MM.1S (cell line): ENCODE results near the gene KRT2.

Source experiments
- DNase-seq: peaks from one replicate; pipeline ENCODE4 v3.0.0-alpha.2; 2015
- H2AFZ ChIP-seq: fragments of 300-600 bp; sonication (generic); 2 replicates; pipeline ENCODE4 v1.6.0; 2016; ENCODE audit warnings: antibody characterized with exemption, low read length
- H3F3A ChIP-seq: fragments of 300-600 bp; sonication (generic); 2 replicates; pipeline ENCODE4 v1.6.1; 2016; ENCODE audit warnings: mild to moderate bottlenecking, antibody characterized with exemption, low read length, moderate library complexity, mixed read lengths; ENCODE audit not compliant: insufficient read depth
- H3K27ac ChIP-seq: fragments of 300-600 bp; sonication (generic); 2 replicates; pipeline ENCODE4 v1.5.1; 2016; ENCODE audit warnings: mild to moderate bottlenecking, low read length
- H3K27me3 ChIP-seq: fragments of 300-600 bp; sonication (generic); replicated peaks from 2 replicates; pipeline ENCODE4 v1.6.0; 2016; ENCODE audit warnings: low read length; ENCODE audit not compliant: insufficient read depth
- H3K36me3 ChIP-seq: fragments of 300-600 bp; sonication (generic); replicated peaks from 2 replicates; pipeline ENCODE4 v1.6.1; 2016; ENCODE audit warnings: mild to moderate bottlenecking, low read length, mixed read lengths; ENCODE audit not compliant: insufficient read depth
- H3K4me1 ChIP-seq: fragments of 300-600 bp; sonication (generic); 2 replicates; pipeline ENCODE4 v1.6.1; 2016; ENCODE audit warnings: low read length, mixed read lengths
- H3K4me2 ChIP-seq: fragments of 300-600 bp; sonication (generic); 2 replicates; pipeline ENCODE4 v1.6.0; 2016; ENCODE audit warnings: low read depth, low read length
- H3K4me3 ChIP-seq: fragments of 300-600 bp; sonication (generic); 2 replicates; pipeline ENCODE4 v1.5.1; 2016; ENCODE audit warnings: low read length, mixed read lengths
- H3K79me2 ChIP-seq: fragments of 300-600 bp; sonication (generic); 2 replicates; pipeline ENCODE4 v1.6.1; 2016; ENCODE audit warnings: mixed run types, low read length, mixed read lengths
- H3K9ac ChIP-seq: fragments of 300-600 bp; sonication (generic); 2 replicates; pipeline ENCODE4 v1.6.1; 2016; ENCODE audit warnings: low read length, mixed read lengths
- H3K9me2 ChIP-seq: fragments of 300-600 bp; sonication (generic); replicated peaks from 2 replicates; pipeline ENCODE4 v1.6.1; 2016; ENCODE audit warnings: mild to moderate bottlenecking, low read length, mixed read lengths; ENCODE audit not compliant: insufficient read depth
- H3K9me3 ChIP-seq: fragments of 300-600 bp; sonication (generic); replicated peaks from 2 replicates; pipeline ENCODE4 v1.6.1; 2016; ENCODE audit warnings: mild to moderate bottlenecking, low read length, mixed read lengths; ENCODE audit not compliant: insufficient read depth
- H4K20me1 ChIP-seq: fragments of 300-600 bp; sonication (generic); 2 replicates; pipeline ENCODE4 v1.6.1; 2016; ENCODE audit warnings: mild to moderate bottlenecking, low read length, moderate library complexity, mixed read lengths; ENCODE audit not compliant: insufficient read depth
- EZH2 ChIP-seq: fragments of 300-600 bp; sonication (generic); optimal IDR thresholded peaks from 2 replicates; pipeline ENCODE3; 2017; ENCODE audit warnings: low read depth, mild to moderate bottlenecking, antibody characterized with exemption, low read length, mixed read lengths
- EZH2phosphoT487 ChIP-seq: fragments of 300-600 bp; sonication (generic); IDR thresholded peaks from 2 replicates; pipeline ENCODE4 v1.6.1; 2018; ENCODE audit warnings: antibody characterized with exemption, low read length
- TF ChIP-seq, protein P1 (sequence below): fragments of 300-600 bp; sonication (generic); IDR thresholded peaks from 2 replicates; pipeline ENCODE4 v1.5.1; 2016; ENCODE audit warnings: antibody characterized with exemption, low read length, mixed read lengths

Gene KRT2

DNA sequence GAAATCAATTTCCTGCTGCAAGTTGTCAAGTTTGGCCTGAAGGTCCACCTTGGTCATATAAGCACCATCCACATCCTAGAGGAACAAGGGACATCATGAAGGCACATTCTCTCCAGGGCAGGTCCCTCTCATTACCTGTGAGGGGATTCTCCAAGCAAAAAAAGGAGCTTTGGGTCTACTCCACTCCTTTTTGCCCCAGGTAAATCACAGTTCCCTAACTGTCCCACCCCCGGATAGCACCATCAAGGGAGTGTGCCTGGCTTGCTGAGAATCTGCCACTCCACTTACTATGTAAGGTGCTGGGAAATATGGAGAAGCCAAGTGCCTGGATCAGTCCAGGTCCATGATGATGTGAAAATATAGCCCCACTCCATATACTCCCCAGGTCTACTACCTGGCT, 25.7 kb upstream of the KRT2 start:
- H3K79me2 ChIP-seq = no peaks in the 10 kb centered on the region
- no peak overlapping the region for H3K27ac ChIP-seq
- H3K4me2 ChIP-seq = no peak overlapping the region
- no peaks in the 10 kb centered on the region for H3F3A ChIP-seq
- H3K36me3 ChIP-seq = no peaks in the 10 kb centered on the region
- H3K9me2 ChIP-seq = no peaks in the 10 kb centered on the region
- H2AFZ ChIP-seq = no peak overlapping the region
- H3K4me3 ChIP-seq = no peak overlapping the region
- H3K4me1 ChIP-seq = no peaks in the 10 kb centered on the region
- DNase-seq = no peak
- peaks cover 71% of the 10 kb centered on the region for H3K27me3 ChIP-seq
- TF ChIP-seq, protein P1, sequence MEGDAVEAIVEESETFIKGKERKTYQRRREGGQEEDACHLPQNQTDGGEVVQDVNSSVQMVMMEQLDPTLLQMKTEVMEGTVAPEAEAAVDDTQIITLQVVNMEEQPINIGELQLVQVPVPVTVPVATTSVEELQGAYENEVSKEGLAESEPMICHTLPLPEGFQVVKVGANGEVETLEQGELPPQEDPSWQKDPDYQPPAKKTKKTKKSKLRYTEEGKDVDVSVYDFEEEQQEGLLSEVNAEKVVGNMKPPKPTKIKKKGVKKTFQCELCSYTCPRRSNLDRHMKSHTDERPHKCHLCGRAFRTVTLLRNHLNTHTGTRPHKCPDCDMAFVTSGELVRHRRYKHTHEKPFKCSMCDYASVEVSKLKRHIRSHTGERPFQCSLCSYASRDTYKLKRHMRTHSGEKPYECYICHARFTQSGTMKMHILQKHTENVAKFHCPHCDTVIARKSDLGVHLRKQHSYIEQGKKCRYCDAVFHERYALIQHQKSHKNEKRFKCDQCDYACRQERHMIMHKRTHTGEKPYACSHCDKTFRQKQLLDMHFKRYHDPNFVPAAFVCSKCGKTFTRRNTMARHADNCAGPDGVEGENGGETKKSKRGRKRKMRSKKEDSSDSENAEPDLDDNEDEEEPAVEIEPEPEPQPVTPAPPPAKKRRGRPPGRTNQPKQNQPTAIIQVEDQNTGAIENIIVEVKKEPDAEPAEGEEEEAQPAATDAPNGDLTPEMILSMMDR = no peak
- TF ChIP-seq EZH2phosphoT487 (no peak), EZH2 (no peak)
- no peaks in the 10 kb centered on the region for H4K20me1 ChIP-seq
- no peaks in the 10 kb centered on the region for H3K9me3 ChIP-seq
- H3K9ac ChIP-seq = no peak overlapping the region

DNA sequence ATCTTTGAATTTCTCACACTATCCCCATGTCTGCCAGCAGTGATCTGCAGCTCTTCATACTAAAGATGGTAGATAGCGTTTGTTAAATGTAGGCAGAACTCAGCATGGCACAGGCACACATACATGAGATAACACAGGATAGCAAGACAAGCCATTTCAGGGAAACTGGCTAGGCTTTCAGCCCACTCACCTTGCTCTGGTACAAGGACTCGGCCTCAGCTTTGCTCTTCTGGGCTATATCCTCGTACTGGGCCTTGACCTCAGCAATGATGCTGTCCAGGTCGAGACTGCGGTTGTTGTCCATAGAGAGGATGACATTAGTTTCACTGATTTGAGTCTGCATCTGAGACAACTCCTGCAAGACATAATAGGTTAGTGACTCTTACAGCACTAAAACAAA, 25.1 kb upstream of the KRT2 start:
- Histone ChIP-seq H3K9me3 (no peaks in the 10 kb centered on the region), H2AFZ (no peak overlapping the region), H3K27ac (no peak overlapping the region), H4K20me1 (no peaks in the 10 kb centered on the region), H3K9me2 (no peaks in the 10 kb centered on the region), H3F3A (no peaks in the 10 kb centered on the region), H3K36me3 (no peaks in the 10 kb centered on the region), H3K79me2 (no peaks in the 10 kb centered on the region), H3K4me3 (no peak overlapping the region), H3K9ac (no peak overlapping the region), H3K4me2 (no peak overlapping the region), H3K4me1 (no peaks in the 10 kb centered on the region), H3K27me3 (peaks cover 69% of the 10 kb centered on the region)
- DNase-seq = no peak
- no peak for TF ChIP-seq EZH2phosphoT487
- no peak for TF ChIP-seq EZH2

DNA sequence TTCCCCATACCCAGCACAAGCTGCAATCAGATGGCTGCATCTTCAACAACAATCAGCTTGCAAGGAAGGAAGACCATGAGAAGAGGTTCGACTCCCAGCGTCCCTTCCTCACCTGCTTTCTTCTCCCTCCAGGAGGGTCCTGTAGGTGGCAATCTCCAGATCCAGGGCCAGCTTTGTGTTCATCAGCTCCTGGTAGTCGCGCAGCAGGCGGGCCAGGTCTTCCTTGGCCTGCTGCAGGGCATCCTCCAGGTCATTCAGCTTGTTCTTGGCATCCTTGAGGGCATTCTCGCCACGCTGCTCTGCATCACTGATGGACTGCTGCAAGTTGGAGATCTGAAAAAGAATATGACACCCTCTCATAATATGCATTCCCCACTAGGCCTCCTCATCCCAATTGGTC, 24.2 kb upstream of the KRT2 start:
- no peaks in the 10 kb centered on the region for H3K79me2 ChIP-seq
- no peaks in the 10 kb centered on the region for H4K20me1 ChIP-seq
- H3K9me3 ChIP-seq = no peaks in the 10 kb centered on the region
- H3K9ac ChIP-seq = no peak overlapping the region
- peaks cover 66% of the 10 kb centered on the region for H3K27me3 ChIP-seq
- H3K27ac ChIP-seq = no peak overlapping the region
- no peaks in the 10 kb centered on the region for H3F3A ChIP-seq
- no peaks in the 10 kb centered on the region for H3K9me2 ChIP-seq
- H3K4me1 ChIP-seq = no peaks in the 10 kb centered on the region
- TF ChIP-seq, protein P1 = no peak
- no peak for TF ChIP-seq EZH2phosphoT487
- no peak for TF ChIP-seq EZH2
- H3K4me2 ChIP-seq = no peak overlapping the region
- H3K4me3 ChIP-seq = no peak overlapping the region
- no peak for DNase-seq
- no peak overlapping the region for H2AFZ ChIP-seq
- H3K36me3 ChIP-seq = no peaks in the 10 kb centered on the region

DNA sequence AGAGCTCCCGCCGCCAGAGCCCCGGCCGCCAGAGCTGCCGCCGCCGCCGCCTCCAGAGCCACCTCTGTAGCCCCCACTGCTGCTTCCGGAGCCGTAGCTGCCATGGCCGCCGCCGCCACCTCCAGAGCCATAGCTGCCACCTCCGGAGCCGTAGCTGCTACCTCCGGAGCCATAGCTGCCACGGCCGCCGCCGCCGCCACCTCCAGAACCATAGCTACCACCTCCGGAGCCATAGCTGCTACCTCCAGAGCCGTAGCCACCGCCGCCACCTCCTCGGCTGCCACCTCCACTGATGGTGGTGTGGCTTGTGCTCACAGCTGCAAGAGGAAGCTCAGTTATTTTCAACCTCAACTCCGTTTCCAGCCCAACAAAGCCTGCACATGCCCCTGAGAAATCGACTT, 23.3 kb upstream of the KRT2 start:
- Histone ChIP-seq H2AFZ (no peak overlapping the region), H3K27me3 (peaks cover 65% of the 10 kb centered on the region), H3K36me3 (no peaks in the 10 kb centered on the region), H3K27ac (no peak overlapping the region), H3K79me2 (no peaks in the 10 kb centered on the region), H3K4me2 (no peak overlapping the region), H3K4me1 (no peaks in the 10 kb centered on the region), H3K9me2 (no peaks in the 10 kb centered on the region), H3K9me3 (no peaks in the 10 kb centered on the region), H4K20me1 (no peaks in the 10 kb centered on the region), H3F3A (no peaks in the 10 kb centered on the region), H3K9ac (no peak overlapping the region), H3K4me3 (no peak overlapping the region)
- DNase-seq = no peak
- TF ChIP-seq, protein P1 = no peak
- TF ChIP-seq EZH2 = no peak
